Erythroblast (primary cell): ENCODE data around the gene MYBPHL.

Experiments
- GATA1 ChIP-seq: IDR thresholded peaks from 2 replicates; pipeline ENCODE4 v1.6.1; 2011; ENCODE audit warnings: low read depth, mild to moderate bottlenecking, control low read depth, low read length, moderate library complexity
- POLR2A ChIP-seq: IDR thresholded peaks from 2 replicates; pipeline ENCODE4 v1.6.1; 2011; ENCODE audit warnings: mild to moderate bottlenecking, low read length

- TF ChIP-seq POLR2A (no peak), GATA1 (no peak)
These were observed 32.0 kb downstream of the MYBPHL start for GRCh38 chr1:109274533-109275476.
